OCI-LY1 (cell line): ENCODE measurements around the gene ZNF724.

Experiments used
- H2AFZ ChIP-seq: fragments of 200-600 bp; sonication (generic), shearing (Covaris generic); 2 replicates; pipeline ENCODE4 v1.6.0; 2014; ENCODE audit warnings: antibody characterized with exemption, mild to moderate bottlenecking, low read length
- H3F3A ChIP-seq: fragments of 200-600 bp; sonication (generic), shearing (Covaris generic); 2 replicates; pipeline ENCODE4 v1.6.0; 2014; ENCODE audit warnings: mild to moderate bottlenecking, antibody characterized with exemption, low read length, moderate library complexity; ENCODE audit not compliant: insufficient read depth
- H3K27ac ChIP-seq: fragments of 200-600 bp; sonication (generic); 2 replicates; pipeline ENCODE4 v1.5.1; 2014; ENCODE audit warnings: low read length, mixed run types, mild to moderate bottlenecking, low read depth; ENCODE audit not compliant: poor library complexity, severe bottlenecking
- H3K27me3 ChIP-seq: fragments of 200-600 bp; sonication (generic); 2 replicates; pipeline ENCODE4 v1.6.0; 2014; ENCODE audit warnings: antibody characterized with exemption, mild to moderate bottlenecking, low read length, moderate library complexity; ENCODE audit not compliant: insufficient read depth
- H3K36me3 ChIP-seq: fragments of 200-600 bp; sonication (generic); 2 replicates; pipeline ENCODE4 v1.6.1; 2014; ENCODE audit warnings: mild to moderate bottlenecking, antibody characterized with exemption, low read length, moderate library complexity, mixed read lengths; ENCODE audit not compliant: insufficient read depth
- H3K4me1 ChIP-seq: fragments of 200-600 bp; sonication (generic); 2 replicates; pipeline ENCODE4 v1.5.1; 2014; ENCODE audit warnings: mild to moderate bottlenecking, low read length, moderate library complexity; ENCODE audit not compliant: insufficient read depth, severe bottlenecking
- H3K4me2 ChIP-seq: fragments of 200-600 bp; sonication (generic), shearing (Covaris generic); 2 replicates; pipeline ENCODE4 v1.6.1; 2014; ENCODE audit warnings: low read length
- H3K4me3 ChIP-seq: fragments of 200-600 bp; sonication (generic); 2 replicates; pipeline ENCODE4 v1.5.1; 2014; ENCODE audit warnings: low read length, low read depth, mild to moderate bottlenecking, mixed read lengths; ENCODE audit not compliant: poor library complexity, severe bottlenecking
- H3K79me2 ChIP-seq: fragments of 200-600 bp; shearing (Covaris generic); 2 replicates; pipeline ENCODE4 v1.6.1; 2016; ENCODE audit warnings: mixed run types, low read length, mixed read lengths; ENCODE audit not compliant: insufficient read depth
- H3K9ac ChIP-seq: fragments of 200-600 bp; sonication (generic), shearing (Covaris generic); 2 replicates; pipeline ENCODE4 v1.6.1; 2014; ENCODE audit warnings: mild to moderate bottlenecking, low read length, mixed read lengths
- H3K9me2 ChIP-seq: fragments of 200-600 bp; sonication (generic), shearing (Covaris generic); 2 replicates; pipeline ENCODE4 v1.6.1; 2014; ENCODE audit warnings: low read depth, mild to moderate bottlenecking, low read length, mixed read lengths
- H3K9me3 ChIP-seq: fragments of 200-600 bp; shearing (Covaris generic); 2 replicates; pipeline ENCODE4 v1.6.1; 2014; ENCODE audit warnings: low read length, mixed read lengths
- H4K20me1 ChIP-seq: fragments of 200-600 bp; sonication (generic), shearing (Covaris generic); 2 replicates; pipeline ENCODE4 v1.6.0; 2016; ENCODE audit warnings: mild to moderate bottlenecking, low read length; ENCODE audit not compliant: insufficient read depth
- EZH2 ChIP-seq: fragments of 200-600 bp; sonication (generic), shearing (Covaris generic); IDR thresholded peaks from 2 replicates; pipeline ENCODE4 v1.8.0; 2017; ENCODE audit warnings: borderline replicate concordance, mixed run types, mild to moderate bottlenecking, antibody characterized with exemption, low read length, moderate library complexity, mixed read lengths
- TF ChIP-seq, protein P1 (sequence below): fragments of 200-600 bp; sonication (generic), shearing (Covaris generic); IDR thresholded peaks from 2 replicates; pipeline ENCODE4 v1.5.1; 2017; ENCODE audit warnings: mild to moderate bottlenecking, antibody characterized with exemption, low read length, moderate library complexity, mixed read lengths

The ZNF724 gene

DNA sequence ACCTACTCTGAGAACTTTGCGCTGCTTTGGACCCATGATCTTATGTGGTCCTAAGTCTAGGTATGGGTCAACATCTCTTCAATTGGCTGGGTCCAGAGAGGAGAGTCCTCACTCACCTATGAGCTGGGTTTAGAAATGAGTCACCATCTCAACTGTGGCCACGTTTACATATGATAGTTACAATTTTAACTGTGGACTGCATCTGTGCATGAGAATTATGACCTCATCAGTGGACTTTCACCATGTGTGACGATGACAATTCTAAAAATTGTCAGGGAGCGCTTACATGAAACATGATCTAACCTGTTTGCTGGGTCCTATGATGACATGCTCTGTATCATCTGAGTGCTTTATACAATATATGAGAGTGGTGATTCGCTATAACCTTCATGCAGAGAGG is 12.7 kb upstream of the ZNF724 start:
- H3K9me2 ChIP-seq: no peaks in the 10 kb centered on the region
- no peak overlapping the region for H3K27ac ChIP-seq
- no peaks in the 10 kb centered on the region for H4K20me1 ChIP-seq
- no peaks in the 10 kb centered on the region for H3K79me2 ChIP-seq
- peaks cover 83% of the 10 kb centered on the region for H3K36me3 ChIP-seq
- H3F3A ChIP-seq: no peaks in the 10 kb centered on the region
- no peak overlapping the region for H3K4me3 ChIP-seq
- H3K9me3 ChIP-seq: no peaks in the 10 kb centered on the region
- no peak overlapping the region for H2AFZ ChIP-seq
- no peak for TF ChIP-seq EZH2
- TF ChIP-seq, protein P1, sequence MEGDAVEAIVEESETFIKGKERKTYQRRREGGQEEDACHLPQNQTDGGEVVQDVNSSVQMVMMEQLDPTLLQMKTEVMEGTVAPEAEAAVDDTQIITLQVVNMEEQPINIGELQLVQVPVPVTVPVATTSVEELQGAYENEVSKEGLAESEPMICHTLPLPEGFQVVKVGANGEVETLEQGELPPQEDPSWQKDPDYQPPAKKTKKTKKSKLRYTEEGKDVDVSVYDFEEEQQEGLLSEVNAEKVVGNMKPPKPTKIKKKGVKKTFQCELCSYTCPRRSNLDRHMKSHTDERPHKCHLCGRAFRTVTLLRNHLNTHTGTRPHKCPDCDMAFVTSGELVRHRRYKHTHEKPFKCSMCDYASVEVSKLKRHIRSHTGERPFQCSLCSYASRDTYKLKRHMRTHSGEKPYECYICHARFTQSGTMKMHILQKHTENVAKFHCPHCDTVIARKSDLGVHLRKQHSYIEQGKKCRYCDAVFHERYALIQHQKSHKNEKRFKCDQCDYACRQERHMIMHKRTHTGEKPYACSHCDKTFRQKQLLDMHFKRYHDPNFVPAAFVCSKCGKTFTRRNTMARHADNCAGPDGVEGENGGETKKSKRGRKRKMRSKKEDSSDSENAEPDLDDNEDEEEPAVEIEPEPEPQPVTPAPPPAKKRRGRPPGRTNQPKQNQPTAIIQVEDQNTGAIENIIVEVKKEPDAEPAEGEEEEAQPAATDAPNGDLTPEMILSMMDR: no peak
- no peak overlapping the region for H3K9ac ChIP-seq
- no peaks in the 10 kb centered on the region for H3K27me3 ChIP-seq
- no peaks in the 10 kb centered on the region for H3K4me1 ChIP-seq
- H3K4me2 ChIP-seq: no peak overlapping the region

- TF ChIP-seq EZH2: no peak
- TF ChIP-seq, protein P1: no peak
- no peaks in the 10 kb centered on the region for H3K4me1 ChIP-seq
- no peaks in the 10 kb centered on the region for H3K9me2 ChIP-seq
- H3K27me3 ChIP-seq: no peaks in the 10 kb centered on the region
- no peaks in the 10 kb centered on the region for H4K20me1 ChIP-seq
- no peak overlapping the region for H3K27ac ChIP-seq
- H3K9me3 ChIP-seq: no peaks in the 10 kb centered on the region
- H2AFZ ChIP-seq: no peak overlapping the region
- no peak overlapping the region for H3K4me3 ChIP-seq
- peaks cover 71% of the 10 kb centered on the region for H3K36me3 ChIP-seq
- H3K4me2 ChIP-seq: no peak overlapping the region
- no peaks in the 10 kb centered on the region for H3K79me2 ChIP-seq
- H3K9ac ChIP-seq: no peak overlapping the region
- H3F3A ChIP-seq: no peaks in the 10 kb centered on the region
Measured at GRCh38 chr19:23261496-23262020, 11.4 kb upstream of the ZNF724 start.

GRCh38 chr19:23260956-23261355 is 10.8 kb upstream of the ZNF724 start:
- Histone ChIP-seq H3K27me3 (no peaks in the 10 kb centered on the region), H3K9me2 (no peaks in the 10 kb centered on the region), H3F3A (no peaks in the 10 kb centered on the region), H3K4me3 (no peak overlapping the region), H4K20me1 (no peaks in the 10 kb centered on the region), H3K9ac (no peak overlapping the region), H2AFZ (no peak overlapping the region), H3K79me2 (no peaks in the 10 kb centered on the region), H3K4me1 (no peaks in the 10 kb centered on the region), H3K36me3 (peaks cover 67% of the 10 kb centered on the region), H3K9me3 (no peaks in the 10 kb centered on the region), H3K27ac (no peak overlapping the region), H3K4me2 (no peak overlapping the region)
- TF ChIP-seq, protein P1: no peak
